ENCODE data around the gene MFSD6.
"Not testable (repeated sequence)": the region's sequence is repeated elsewhere in the genome, so short reads cannot be mapped to it uniquely, and the experiment has no call there.

MFSD6 gene

DNA sequence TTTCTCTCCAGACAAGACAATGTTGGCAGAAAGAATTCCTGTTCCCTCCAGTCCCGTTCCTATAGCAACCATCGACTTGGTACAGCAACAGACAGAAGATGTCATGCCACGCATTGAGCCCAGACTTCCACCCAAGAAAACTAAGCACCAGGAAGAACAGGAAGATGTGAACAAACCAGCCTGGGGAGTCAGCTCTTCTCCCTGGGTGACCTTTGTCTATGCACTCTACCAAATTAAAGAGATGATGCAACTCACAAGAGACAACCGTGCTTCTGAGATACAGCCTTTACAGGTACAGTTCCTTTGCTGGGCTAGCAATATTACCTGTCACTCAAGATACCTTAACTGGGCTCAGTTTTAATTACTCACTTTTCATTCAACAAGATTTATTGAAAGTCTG, 89.3 kb downstream of the MFSD6 start:
- DNase-seq (ENCODE audit: low read depth in 3 of 3, low spot score in 1 of 3), result no peak

DNA sequence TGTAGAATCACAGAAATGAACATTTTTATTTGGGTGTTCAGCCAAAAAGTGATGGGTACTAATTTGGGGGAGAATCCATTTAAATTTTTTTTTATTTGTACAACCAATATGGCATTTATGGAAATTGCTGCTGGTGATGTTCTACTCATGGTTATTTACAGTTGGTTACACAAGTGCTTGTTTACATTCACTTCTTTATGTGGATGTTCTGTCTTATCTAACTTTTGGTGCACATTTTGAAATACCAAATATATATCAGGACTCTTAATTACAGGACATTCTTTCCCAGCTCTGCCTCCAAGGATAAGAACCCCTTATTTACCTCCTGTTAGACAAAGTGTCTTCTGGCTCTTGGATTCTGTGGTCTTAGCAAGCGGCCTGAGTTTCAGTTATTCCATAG, 91.1 kb downstream of the MFSD6 start:
- no peak for DNase-seq (ENCODE audit: low read depth in 3 of 3, low spot score in 1 of 3)

GRCh38 chr2:190500054-190500502, 91.9 kb downstream of the MFSD6 start:
- no peak for DNase-seq (ENCODE audit: low read depth in 3 of 3, low spot score in 1 of 3)

GRCh38 chr2:190501231-190501630, 93.1 kb downstream of the MFSD6 start:
- DNase-seq (ENCODE audit: low read depth in 3 of 3, low spot score in 1 of 3), result no peak

- no peak for DNase-seq (ENCODE audit: low read depth in 3 of 3, low spot score in 1 of 3)
Observed at GRCh38 chr2:190501702-190502407, 93.7 kb downstream of the MFSD6 start.

DNA sequence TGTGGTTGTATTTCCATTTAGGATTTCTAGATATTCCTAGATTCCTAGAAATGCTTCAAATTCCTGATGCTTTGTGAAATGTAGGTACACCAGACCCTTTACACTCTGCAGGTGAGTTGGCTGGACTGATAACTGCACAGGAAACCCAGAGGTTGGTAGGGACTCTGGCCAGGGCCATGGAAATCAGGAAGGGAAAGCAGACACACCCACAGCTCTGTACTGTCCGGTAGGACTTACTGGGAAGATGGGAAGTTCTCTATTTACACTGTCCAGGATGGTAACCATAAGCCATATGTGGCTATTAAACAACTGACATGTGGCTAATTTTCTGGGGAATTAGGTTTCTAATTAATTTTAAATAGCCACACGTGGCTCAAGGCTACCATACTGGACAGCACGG, 94.9 kb downstream of the MFSD6 start:
- DNase-seq (ENCODE audit: low read depth in 3 of 3, low spot score in 1 of 3), result no peak

DNA sequence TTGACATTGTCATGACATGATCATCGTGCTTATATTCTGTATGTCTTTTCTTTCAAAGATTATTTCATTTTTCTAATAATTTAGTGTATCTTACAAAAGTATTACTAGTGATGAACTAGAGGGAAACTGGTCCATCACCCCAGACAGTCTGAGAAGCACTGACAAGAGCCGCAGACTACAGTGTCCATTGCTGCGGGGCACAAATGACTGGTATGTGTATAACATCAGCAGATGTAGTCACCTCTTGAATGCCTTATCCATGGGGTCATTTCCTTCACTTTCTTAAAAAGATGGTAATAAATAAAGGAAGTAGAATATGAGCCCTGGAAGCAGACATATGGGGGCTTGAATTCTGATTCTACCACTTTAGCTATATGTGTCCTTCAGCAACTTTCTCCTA, 96.8 kb downstream of the MFSD6 start:
- no peak for DNase-seq (ENCODE audit: low read depth in 3 of 3, low spot score in 1 of 3)

- DNase-seq (ENCODE audit: low read depth in 3 of 3, low spot score in 1 of 3), result no peak
Observed at GRCh38 chr2:190505696-190506095, 97.5 kb downstream of the MFSD6 start.

- DNase-seq (ENCODE audit: low read depth in 3 of 3, low spot score in 1 of 3), result no peak
Observed at GRCh38 chr2:190506666-190507065, 98.5 kb downstream of the MFSD6 start.

DNA sequence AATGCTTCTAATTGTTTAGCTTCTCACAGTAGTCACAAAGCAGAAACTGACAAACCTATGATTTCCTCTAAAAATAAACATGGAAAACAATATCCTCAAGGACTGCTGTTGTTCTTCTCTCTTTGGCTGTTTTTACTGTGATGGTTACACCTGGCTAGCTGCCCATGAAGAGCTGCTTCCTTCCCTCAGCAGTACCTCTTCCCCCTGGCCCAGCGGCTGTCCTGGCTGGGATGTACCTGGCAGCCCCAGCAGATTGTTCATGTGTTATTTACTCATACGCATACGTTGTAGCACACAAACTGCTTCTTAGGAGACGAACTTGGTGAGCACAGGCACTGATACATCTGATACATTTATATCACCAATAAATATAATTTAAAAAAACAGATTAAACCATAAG, 99.0 kb downstream of the MFSD6 start:
- no peak for DNase-seq (ENCODE audit: low read depth in 3 of 3, low spot score in 1 of 3)

DNA sequence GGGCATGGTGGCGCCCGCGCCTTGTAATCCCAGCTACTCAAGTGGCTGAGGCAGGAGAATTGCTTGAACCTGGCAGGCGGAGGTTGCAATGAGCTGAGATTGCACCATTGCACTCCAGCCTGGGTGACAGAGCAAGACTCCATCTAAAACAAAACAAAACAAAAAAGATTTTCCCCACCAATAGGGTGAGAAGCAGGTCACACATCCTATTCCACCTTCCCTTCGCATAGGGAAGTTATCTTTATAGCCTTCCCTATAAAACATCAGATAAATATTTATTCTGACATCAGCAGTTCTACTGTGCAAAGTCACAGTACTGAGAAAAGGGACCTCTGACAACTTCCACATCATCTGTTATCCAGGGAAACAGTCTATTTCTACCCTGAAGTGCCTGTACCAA, 101.7 kb downstream of the MFSD6 start:
- not testable (repeated sequence) for DNase-seq (ENCODE audit: low read depth in 3 of 3, low spot score in 1 of 3)

- DNase-seq (ENCODE audit: low read depth in 3 of 3, low spot score in 1 of 3), result no peak
Observed at GRCh38 chr2:190511104-190511503, 102.9 kb downstream of the MFSD6 start.

GRCh38 chr2:190512539-190513095, 104.5 kb downstream of the MFSD6 start:
- DNase-seq (ENCODE audit: low read depth in 3 of 3, low spot score in 1 of 3), result no peak

DNA sequence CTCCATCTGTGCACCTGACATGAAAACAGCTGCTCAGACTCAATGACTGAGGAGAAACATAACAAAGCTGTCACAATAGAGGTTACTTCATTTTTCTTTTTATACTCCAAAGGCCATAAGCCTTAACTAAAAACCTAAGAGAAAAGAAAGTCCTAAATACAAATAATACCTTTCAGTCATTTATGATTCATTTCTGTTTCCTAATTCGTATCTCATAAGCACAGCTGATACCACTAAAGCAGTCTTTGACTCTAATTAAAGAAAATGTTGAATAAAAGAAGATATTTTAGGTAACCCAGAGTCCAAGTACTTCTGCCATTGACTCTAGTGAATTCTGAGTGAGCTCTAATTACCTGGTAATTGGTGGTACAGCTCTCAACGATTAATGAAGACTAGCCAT, 105.7 kb downstream of the MFSD6 start:
- no peak for DNase-seq (ENCODE audit: low read depth in 3 of 3, low spot score in 1 of 3)

GRCh38 chr2:190514676-190515075, 106.5 kb downstream of the MFSD6 start:
- no peak for DNase-seq (ENCODE audit: low read depth in 3 of 3, low spot score in 1 of 3)

DNA sequence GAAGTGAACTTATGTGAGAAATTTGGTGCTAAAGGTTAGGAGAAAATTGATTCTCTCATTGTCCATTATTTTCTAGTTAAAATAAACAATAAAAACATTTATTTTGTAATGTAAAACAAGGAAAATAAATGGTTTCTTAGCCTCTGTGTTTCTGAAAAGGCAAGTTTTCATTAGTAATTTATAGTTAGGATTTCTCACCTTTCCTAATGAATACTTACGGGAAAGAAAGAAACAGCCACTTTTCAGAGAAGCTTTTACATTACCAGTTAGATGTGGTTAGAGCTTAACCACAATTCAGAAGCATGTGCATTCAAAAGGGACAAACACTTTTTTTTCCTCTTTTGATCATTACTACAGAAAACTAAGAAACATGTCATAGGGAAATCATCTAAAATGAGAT, 107.5 kb downstream of the MFSD6 start:
- no peak for DNase-seq (ENCODE audit: low read depth in 3 of 3, low spot score in 1 of 3)

GRCh38 chr2:190517468-190517867, 109.3 kb downstream of the MFSD6 start:
- no peak for DNase-seq (ENCODE audit: low read depth in 3 of 3, low spot score in 1 of 3)

GRCh38 chr2:190519975-190520767, 112.0 kb downstream of the MFSD6 start:
- DNase-seq (ENCODE audit: low read depth in 3 of 3, low spot score in 1 of 3), result no peak

- no peak for DNase-seq (ENCODE audit: low read depth in 3 of 3, low spot score in 1 of 3)
Observed at GRCh38 chr2:190524928-190525327, 116.8 kb downstream of the MFSD6 start.

DNA sequence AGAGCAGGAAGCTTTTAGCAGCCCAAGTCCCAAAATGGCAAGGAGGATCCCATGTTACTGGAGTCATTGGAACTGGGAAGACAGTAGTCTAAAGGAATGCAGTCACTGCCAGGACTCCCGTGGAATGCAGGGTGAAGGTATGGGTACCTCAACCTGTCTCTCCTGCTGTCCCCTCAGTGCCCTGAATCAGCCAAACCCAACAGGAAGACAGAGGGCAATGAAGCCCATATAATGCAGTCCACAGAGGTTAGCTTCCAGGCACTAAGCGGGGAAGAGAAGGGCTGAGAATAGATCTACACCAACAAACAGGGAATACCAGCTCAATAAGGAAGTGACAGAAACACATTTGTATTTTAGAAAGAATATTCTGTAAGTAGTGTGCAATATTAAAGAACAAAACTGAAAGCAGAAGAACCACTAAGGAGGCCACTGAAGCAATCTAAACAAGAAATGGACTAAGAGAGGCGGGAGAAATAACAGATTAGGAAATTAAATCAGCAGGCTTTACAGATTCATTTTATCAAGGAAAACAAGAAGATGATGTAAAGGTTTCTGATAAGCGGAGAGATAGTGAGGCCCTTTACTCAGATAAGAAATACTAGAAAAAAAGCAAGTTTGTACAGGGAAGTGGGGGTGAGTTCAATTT, 118.1 kb downstream of the MFSD6 start:
- DNase-seq (ENCODE audit: low read depth in 3 of 3, low spot score in 1 of 3), result no peak

GRCh38 chr2:190527214-190527613, 119.1 kb downstream of the MFSD6 start:
- no peak for DNase-seq (ENCODE audit: low read depth in 3 of 3, low spot score in 1 of 3)

- DNase-seq (ENCODE audit: low read depth in 3 of 3, low spot score in 1 of 3), result no peak
Observed at GRCh38 chr2:190527918-190528317, 119.8 kb downstream of the MFSD6 start.

All from stimulated activated CD4-positive, alpha-beta T cell treated with anti-CD3 and anti-CD28 coated beads, TNF-alpha, amount 100 ng/mL, for 1 hour (primary cell).